Breast epithelium (tissue), 3 donors: Measurements from ENCODE around the gene ZNF331.

ENCODE experiments used
- CTCF ChIP-seq, 3 donors: fragments of 450-650 bp; IDR thresholded peaks; one replicate each; pipeline ENCODE4 v1.5.1; 2016 to 2017; ENCODE audit warnings: antibody characterized with exemption in 3 of 3, mild to moderate bottlenecking in 3 of 3, moderate library complexity in 3 of 3
- POLR2A ChIP-seq: fragments of 450-650 bp; IDR thresholded peaks from one replicate; pipeline ENCODE4 v1.6.1; 2016; ENCODE audit warnings: antibody characterized with exemption, mild to moderate bottlenecking, moderate library complexity
- POLR2AphosphoS5 ChIP-seq, 3 donors: sonication (generic); formaldehyde crosslinking; IDR thresholded peaks; one replicate each; pipeline ENCODE4 v1.6.1; 2017; ENCODE audit warnings: antibody characterized with exemption in 3 of 3

- TF ChIP-seq CTCF (IDR thresholded peaks at IDR 0.05), result no peak
- TF ChIP-seq POLR2AphosphoS5 (IDR thresholded peaks at IDR 0.05), result no peak
- no peak for TF ChIP-seq POLR2A
Observed at GRCh38 chr19:53594811-53595509, 57.0 kb downstream of the ZNF331 start.
